GM21528 (cell line): ENCODE results near the gene MLLT6.
A peak's percentile ranks its signal among the peaks of the same experiment; 100 is the strongest.

Experiments
- ATAC-seq: cut with Tn5 transposase; IDR thresholded peaks from one replicate; pipeline ENCODE4 v1.9.1; 2021; ENCODE audit warnings: mild to moderate bottlenecking, moderate library complexity; ENCODE audit not compliant: unreplicated experiment, low FRiP score

Gene MLLT6

DNA sequence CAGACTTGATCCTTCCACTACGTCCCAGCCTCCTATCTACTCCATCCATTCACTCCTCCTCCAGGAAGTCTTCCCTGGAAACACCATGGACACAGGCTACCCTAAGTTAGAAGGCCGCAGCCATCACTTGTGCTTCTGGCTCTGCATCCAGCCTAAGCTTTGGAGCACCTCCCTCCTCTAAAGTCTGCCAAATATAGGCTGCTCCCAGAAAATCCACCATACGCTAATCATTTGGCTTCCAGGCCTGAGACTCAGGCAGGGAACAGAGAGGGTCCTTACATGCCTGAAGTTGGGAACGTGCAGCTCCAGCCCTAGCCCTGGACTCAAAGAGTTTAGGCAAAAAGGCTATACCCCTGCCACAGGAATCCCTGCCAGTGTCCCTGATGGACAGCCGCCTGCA lies 36.4 kb downstream of the MLLT6 start:
- no peak for ATAC-seq

DNA sequence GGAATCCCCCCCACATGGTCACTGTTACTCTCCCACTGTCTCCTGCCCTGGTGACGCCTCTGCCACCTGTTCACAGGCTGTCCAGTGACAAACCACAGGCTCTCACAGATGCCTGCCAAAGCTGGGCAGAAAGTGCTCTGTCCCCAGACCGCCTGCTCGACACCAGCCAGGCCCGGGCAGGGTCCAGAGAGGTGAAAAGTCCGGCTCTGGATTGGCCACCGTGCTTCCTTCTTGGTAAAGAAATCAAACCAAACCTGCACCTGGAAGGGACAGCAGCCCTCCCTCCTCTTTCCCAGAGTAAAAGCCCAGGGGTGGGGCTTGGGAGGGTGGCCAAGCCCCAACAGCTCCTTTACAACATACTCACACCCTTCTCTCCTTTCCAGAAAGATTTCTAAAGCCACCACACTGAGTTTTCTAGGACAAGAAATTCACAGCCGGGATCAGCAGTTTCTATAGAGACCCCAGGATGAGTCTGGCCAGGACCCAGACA lies 36.9 kb downstream of the MLLT6 start:
- no peak for ATAC-seq

DNA sequence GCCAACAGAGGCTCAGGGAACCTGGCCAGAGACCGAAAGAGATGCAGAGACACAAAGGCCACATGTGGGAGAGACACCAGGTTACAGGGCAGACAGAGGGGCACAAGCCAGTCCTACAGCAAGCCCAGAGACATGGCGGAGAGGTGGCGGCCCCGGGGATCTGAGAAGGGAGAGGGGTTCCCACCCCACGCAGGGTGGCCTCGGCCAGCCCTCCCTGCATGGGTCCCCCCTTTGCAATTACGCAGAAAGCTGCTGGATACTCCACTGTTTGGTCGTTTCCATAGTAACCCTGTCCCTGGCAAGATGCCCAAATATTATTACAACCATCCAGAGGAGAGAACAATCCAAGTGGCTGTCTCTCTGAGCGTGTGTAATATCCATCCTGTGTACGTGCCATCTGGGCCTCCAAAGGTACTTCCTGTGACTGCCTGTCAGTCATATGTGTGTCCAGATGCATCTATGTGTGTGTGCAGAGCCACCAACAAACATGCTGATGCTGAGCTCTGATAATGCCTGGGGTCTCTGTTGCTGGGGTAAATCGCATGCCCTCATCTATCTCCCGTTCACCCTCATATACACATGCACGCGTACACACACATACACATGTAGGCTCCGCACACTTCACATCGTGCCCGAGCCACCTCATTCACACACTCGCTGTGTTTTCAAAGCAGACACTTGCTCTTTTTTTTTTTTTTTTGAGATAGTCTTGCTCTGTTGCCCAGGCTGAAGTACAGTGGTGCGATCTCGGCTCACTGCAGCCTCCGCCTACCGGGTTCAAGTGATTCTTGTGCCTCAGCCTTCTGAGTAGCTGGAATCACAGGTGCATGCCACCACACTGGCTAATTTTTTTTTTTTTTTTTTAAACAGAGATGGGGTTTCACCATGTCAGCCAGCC lies 37.6 kb downstream of the MLLT6 start:
- no peak for ATAC-seq

DNA sequence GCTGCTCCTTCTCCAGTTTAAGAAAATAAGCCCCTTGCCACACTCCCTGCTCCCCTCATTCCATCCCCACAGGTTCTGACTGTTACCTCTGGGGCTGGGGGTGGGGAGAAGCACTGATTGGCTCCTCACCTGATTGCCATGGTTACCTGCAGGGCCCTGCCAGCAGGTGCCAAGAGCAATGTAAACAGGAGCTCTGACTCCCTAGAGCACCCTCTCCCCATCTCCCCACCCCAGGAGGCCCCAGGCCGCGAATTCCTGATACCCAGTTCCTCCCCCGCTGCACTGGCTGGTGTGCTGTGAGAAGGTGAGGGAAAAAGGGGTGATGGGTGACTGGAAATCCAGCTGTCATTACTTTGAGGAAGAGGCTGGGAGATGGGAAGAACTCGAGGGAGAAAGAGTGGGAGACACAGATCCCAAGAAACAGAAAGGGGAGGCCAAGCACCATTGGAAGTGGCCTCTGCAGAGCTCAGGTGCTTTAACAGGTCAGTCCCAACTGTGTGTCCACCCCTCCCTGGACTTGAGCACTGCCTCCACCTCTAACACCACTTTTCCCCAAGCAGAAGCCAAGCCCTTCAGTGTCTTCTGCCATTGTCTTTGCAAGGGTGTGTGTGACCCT lies 38.6 kb downstream of the MLLT6 start:
- no peak for ATAC-seq

DNA sequence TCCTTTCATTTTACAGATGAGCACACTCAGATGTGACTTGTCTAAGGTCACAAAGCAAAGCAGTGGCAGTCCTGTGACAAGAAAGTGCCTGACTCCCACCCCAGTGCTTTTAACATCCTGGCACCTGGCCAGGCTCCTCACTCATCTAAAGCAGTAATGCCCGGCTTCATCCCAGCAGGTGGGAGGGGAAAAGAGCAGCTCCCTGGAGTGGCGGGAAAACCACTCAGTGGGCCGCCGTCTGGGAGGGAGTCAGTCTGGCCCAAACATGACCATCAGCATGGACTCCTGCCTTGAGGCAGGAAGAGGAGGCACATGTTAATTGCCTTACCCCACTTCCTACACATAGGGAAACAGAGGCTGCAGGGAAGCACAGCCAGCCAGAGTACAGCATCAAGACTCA lies 40.5 kb downstream of the MLLT6 start:
- no peak for ATAC-seq

DNA sequence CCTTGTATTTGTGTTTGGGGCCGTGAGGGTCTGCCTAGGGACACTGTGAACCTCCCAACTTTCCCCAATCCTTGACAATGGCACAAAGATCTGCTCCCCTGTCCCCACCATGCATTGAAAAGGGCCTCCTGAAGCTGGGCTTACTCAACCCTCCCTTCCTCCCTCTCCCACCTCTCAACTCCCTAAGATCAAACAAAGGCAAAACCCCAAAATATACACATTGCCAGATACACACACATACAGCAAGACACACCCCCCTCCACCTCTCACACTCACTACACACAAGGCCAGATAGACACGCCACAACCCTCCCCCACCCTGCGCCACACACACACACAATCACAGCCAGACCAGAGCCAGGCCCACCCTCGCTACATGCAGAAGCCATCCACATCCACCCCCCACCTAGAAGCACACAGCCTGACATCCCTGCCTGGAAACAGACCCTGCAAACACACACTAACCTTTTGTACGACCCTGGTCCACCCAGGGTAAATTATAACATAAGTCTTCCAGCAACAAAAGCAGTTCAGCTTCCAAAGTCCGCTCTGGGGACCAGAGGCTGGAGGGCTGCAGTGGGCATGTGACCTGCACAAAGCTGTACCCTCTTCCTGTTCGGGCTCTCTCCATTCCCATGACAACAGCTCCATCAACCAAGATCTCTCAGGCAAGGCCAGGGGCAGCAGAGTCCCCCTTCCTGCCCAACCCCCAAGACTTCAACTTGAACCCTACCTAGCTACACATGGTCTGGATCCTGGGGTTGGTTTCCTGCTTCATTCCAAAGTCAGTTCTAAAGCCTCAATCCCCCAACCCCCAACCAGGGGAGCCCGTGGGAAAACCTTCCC lies 41.2 kb downstream of the MLLT6 start:
- no peak for ATAC-seq

DNA sequence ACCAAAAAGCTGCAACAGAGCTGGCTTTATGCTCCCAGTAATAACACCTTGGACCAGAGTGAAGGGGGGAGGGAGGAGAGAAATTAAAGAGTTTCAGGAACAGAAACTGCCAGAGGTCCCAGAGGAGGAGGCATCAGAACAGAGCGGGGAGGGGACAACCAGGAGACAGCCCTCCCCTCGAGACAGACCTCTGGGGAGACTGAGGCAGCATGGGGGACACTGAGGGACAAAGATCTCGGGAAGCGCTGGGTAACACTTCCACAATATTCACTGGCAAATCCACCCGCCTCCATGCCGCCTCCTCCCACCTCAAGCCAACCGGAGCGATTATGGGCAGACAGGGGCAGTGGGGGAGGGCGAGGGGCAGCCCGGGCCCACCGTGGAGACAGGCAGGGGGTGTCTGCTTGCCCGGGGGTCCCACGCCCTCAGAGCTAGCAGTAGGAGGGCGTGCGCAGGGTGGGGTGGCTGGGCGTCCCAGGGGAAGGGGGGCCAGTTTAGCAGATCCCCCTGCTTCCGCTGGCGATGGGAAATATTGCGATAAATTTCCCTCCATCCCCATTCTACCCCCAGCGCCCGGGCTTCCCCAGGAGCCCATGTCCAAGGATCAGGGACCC lies 41.9 kb downstream of the MLLT6 start:
- ATAC-seq = no peak

DNA sequence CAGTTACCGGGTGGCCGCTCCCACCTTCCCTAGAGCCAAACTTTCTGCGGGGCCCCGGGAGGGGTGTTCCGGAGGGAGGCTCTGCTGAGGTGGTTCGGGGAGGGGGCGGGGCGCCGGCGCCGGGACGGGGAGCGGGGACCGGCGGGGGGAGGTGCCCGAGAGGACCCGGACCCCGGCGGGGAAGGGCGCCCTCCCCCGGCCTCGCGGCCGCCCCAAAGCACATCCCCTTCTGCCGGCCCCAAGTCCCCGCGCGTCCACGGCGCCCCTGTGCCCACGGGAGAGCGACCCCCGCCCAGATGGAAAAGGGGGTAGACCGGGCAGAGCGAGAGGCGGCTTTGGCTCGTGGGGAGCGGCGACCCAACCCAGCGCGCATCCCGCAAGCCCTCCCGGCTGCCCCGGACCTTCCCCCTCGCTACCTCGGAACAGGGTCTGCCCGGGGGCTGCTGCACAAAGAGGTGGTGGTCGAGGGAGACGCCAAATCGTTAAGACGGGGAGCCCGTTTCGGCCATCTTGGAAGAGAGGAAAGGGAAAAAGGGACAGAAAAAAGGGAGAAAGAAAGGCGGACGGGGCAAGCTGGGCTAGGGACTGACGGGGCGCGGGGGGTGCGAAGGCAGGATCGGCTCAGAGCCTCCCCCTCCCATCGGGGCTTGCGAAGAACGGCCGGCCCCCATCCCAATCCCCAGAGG lies 42.5 kb downstream of the MLLT6 start:
- no peak for ATAC-seq

DNA sequence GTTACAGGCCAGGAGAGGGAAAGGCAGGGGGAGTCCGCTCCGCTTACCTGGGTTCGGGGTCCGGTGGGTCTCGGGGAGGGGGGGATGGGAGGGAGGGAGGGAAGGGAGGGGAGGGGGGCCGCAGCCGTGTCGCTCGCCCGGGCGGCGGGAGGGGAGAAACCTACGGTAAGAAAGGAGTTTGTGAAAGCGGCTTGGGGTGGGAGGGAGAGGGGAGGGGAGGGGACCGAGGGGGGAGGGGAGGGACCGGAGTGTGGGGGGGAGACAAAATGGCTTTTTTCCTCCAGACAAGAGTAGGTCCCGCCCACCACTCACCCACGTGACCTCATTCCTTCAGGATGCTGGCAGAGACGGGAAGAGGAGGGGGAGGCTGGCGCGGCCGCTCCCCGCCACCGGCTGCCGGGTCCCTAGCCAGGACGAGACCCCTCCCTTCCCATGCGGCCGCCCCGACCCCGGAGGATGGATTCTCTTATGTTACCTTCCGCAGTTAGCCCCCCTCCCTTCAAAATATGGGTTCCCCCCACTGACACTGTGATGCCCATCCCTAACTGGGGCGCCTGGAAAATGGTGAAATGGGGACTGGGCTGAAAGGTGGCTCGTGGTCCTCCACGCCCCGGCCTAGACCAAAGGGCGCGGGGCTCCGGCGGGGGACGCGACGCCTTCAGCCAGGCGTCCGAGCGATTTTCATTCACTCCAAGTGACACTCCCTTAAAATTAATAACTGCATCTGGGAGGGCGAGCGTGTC lies 43.2 kb downstream of the MLLT6 start, which contains the start of gene PCGF2:
PCGF2 (minus strand) TSS at position 188 of the 743 bp plus-strand sequence. CDS start 7,934 bp downstream, outside the sequence.
- ATAC-seq = no peak

DNA sequence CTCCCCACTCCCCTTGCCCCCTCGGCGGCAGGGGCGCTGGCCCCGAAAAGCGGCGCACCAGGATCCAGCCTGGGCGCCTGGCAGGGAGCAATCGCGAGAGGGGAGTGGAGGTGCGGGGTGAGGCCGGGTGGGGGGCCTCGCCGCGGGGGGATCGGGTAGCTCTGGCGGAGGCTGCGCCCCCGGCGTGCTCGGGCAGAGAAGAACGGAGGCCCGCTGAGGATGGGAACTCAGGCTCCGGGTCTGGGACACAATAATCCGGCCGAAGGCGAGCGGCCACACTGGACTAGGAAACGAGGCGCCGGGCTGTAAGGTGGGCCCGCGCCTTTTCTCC lies 43.8 kb downstream of the MLLT6 start:
- ATAC-seq = no peak

DNA sequence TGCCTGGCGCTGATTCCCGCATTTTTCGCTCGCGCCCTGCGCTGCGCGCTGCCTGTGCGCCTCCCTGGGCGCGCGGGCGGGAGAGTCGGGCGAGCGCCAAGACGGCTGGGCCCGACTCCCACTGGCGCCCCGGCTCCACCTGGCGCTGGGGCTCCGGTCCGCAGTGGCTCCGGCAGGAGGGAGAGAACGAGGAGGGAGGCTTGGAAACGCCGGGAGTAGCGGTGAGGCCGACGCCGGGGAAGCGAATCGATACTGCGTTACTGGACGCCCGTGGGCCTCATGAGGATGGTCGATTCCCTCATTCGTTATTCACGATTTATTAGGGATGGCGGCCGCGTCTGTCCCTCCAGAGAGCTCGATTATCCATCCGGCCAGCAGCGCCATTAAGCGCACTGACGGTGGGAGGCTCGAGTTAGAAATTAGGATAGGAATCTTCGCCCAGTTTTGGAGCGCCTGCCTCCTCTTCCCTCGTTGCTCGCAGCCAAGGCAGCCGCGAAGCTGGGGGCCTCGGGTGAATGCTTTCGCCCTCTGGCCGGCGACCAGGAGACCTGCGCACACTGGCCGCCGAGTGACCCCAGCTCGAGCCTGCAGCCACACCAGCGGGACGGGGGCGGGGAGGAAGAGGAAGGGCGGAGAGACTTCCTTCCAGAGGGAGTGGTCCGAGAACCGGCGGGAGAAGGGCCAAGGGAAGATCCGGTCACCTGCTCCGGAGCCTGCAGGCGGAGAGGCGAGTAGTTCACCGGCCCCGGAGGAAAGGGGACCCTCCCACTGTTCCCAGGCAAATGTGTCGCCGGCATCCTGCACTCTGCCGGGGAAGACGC lies 44.4 kb downstream of the MLLT6 start:
- ATAC-seq = no peak

DNA sequence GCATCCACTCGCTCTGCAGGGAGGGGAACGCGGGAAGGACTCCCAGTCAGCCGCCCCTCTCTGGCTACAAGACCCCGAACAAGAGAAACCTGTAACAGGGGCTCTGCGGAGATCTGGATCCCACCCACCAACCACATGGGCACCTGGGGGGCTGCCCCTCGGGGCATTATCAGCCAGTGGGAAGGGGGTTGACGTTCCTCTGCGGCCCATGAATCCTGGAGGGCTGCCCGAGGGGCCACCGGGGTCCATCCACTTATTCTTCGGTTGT lies 44.9 kb downstream of the MLLT6 start:
- ATAC-seq = no peak

DNA sequence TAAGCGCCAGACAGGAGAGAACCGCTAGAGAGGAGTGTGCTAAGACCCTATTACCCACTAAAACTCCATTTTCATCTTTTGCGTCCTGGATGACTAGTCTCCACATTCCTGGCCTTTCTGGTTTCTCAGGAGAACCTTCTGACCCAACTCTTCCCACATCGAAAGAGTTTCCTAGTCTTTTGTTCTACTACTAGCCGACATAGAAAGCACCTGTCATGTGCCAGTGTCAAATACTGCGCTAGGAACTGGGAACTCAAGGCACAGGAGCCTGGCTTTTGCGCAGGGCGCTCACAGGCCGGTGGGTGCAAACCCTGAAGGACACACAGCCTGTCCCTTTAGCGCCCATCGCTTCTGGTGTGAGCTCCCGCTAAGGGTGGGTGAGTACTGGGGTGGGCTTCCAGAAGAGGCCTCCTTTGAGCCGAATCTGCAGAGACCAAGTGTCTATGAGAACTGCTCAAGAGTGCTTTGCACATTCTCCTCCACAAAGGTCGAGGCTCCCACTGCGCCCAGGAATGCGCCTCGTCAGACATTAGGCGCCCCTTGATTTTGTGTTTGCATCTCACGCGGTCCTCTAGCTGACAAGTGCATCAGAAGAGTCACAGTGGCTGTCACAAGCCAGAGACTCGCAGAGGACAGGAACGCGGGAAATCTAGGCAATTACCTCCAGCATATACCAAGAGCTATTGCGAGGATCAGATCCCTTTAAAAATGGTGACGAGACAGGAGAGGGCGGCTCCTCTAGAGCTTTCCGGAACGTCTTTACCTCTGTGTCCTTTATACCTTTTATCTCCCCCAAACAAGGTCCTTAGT lies 45.4 kb downstream of the MLLT6 start:
- ATAC-seq = no peak

DNA sequence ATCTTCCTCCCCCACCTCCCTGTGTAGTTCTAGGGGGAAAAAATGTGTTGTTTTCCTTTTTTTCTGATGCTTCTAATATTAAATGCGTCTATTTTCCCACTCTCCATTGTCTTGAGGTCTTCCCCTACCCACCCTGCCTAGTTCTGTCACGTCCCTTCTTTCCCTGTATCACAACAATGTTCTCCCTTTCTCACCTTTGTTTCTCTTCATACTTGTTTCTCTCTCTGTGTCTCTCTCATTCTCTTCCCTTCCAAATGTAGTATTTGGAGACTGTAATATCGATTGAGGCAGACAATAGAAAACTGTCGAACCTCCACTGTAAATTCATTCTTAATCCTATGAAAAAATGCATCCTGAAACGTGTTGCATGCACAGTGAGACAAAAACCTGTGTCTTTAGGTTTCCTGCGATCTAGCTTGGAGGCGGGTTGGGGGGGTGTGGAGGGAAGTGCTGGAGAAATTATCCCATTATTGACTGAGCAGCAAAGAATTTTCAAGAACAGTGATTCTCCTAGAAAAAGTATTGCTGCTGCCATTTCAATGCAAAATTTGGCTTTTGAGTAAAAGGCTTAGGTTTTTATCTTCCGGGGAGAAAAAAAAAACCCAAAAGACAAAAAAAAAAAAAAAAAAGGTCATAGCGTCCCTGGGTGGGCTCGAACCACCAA lies 46.2 kb downstream of the MLLT6 start:
- ATAC-seq = no peak

DNA sequence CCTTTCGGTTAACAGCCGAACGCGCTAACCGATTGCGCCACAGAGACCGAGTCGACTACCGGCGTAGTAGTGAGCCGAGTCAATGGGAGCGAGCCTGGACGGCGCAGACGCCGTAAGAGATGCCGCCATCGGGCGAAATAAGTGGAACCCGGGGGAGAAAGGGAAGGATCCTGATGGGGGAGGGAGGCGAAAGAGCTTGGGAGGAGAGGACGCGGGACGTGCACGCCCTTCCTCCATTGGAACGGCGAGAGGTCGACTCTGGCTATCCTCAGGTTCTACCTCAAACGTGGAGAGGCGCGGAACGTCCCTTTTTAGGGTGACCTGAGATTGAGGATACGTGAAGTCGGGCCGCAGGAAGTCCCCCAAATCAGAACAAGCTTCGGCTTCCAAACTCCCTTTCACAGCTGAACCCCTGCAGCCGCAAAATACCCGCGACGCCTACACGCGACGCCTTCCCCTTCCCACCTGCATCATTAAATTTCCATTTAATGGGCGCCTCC lies 46.8 kb downstream of the MLLT6 start:
- ATAC-seq = peak; percentile 33

DNA sequence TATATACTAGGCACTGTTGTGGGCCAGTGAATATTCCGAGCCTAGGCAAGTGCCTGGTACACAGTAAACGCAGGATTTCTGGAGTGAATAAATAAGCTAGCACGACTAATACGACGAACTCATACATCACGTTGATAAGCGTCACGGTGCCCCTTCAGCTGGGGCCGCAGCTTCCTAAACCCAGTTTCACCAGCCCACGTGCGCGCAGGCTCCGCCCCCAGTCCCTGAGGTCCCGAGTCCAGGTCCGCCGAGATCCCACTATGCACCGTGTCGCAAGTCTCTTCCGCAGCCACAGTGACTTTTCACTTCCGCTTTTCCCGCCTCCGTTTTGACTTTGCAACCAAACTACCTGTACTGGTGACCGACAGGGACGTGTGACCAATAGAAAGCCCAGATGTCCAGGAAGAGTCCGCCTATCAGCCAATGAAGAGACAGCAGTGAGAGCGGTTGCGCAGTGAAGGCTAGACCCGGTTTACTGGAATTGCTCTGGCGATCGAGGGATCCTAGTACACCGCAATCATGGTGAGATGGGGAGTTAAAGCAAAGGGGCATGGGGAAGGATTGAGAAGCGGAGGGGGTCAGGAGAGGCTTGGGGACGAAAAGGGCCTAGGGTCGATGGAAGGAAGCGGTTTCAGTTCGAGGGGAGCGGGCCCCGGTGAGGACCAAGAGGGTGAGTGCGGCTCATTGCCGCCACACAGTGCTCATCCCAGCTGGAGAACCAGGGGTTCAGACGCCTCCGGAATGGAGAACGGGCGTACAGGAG lies 47.4 kb downstream of the MLLT6 start, which contains the start of gene PSMB3:
PSMB3 (plus strand) TSS at position 434 of the 763 bp plus-strand sequence; CDS start at position 520, 86 bp downstream.
- ATAC-seq = peak; percentile 91
